HepG2 (cell line): ENCODE results near the gene CDR2L. TPM values are rescaled to one million over a fixed set of nuclear protein-coding genes. Genes with fewer than 3 reads are reported as not detected.
A peak's percentile ranks its signal among the peaks of the same experiment; 100 is the strongest.

ENCODE experiments used
- BATF2 ChIP-seq: sonication (generic); formaldehyde crosslinking; IDR thresholded peaks from 2 replicates; pipeline ENCODE4 v1.8.0; 2022; ENCODE audit warnings: mild to moderate bottlenecking, missing genetic modification reagents, moderate library complexity
- GATAD1 ChIP-seq: IDR thresholded peaks from 2 replicates; pipeline ENCODE4 v1.6.1; 2016; ENCODE audit warnings: missing genetic modification reagents, missing compliant biosample characterization
- HMGXB3 ChIP-seq: sonication (generic); formaldehyde crosslinking; IDR thresholded peaks from 2 replicates; pipeline ENCODE4 v1.4.0; 2020; ENCODE audit warnings: missing genetic modification reagents, borderline replicate concordance
- NFYC ChIP-seq: IDR thresholded peaks from 2 replicates; pipeline ENCODE4 v1.6.1; 2016; ENCODE audit warnings: missing genetic modification reagents, missing compliant biosample characterization
- RFXANK ChIP-seq: IDR thresholded peaks from 2 replicates; pipeline ENCODE4 v1.6.1; 2016
- TEAD3 ChIP-seq: optimal IDR thresholded peaks from 2 replicates; pipeline ENCODE3; 2016; ENCODE audit warnings: borderline replicate concordance
- YEATS2 ChIP-seq: sonication (generic); formaldehyde crosslinking; IDR thresholded peaks from 2 replicates; pipeline ENCODE4 v1.4.0; 2020; ENCODE audit warnings: missing genetic modification reagents, borderline replicate concordance
- ZBTB1 ChIP-seq: sonication (generic); formaldehyde crosslinking; IDR thresholded peaks from 2 replicates; pipeline ENCODE4 v1.4.0; 2020; ENCODE audit warnings: missing genetic modification reagents, borderline replicate concordance
- ZNF263 ChIP-seq: sonication (generic); formaldehyde crosslinking; IDR thresholded peaks from 2 replicates; pipeline ENCODE4 v1.4.0; 2020; ENCODE audit warnings: missing genetic modification reagents
- ZNF567 ChIP-seq: sonication (generic); formaldehyde crosslinking; IDR thresholded peaks from 2 replicates; pipeline ENCODE4 v1.8.1; 2023; ENCODE audit warnings: mild to moderate bottlenecking, missing genetic modification reagents, borderline replicate concordance
- ZNF691 ChIP-seq: sonication (generic); formaldehyde crosslinking; IDR thresholded peaks from 2 replicates; pipeline ENCODE4 v1.4.0; 2020; ENCODE audit warnings: missing genetic modification reagents, low read depth, mild to moderate bottlenecking, borderline replicate concordance
- ZNF75D ChIP-seq: sonication (generic); formaldehyde crosslinking; IDR thresholded peaks from 2 replicates; pipeline ENCODE4 v1.8.1; 2023; ENCODE audit warnings: missing genetic modification reagents, mild to moderate bottlenecking, borderline replicate concordance
- ZNF761 ChIP-seq: sonication (generic); formaldehyde crosslinking; conservative IDR thresholded peaks from 2 replicates; pipeline ENCODE4 v1.4.0; 2020; ENCODE audit warnings: mild to moderate bottlenecking, missing genetic modification reagents
- polyA plus RNA-seq, 8 experiments: library from polyadenylated mRNA; depleted of rRNA in 3 of 8; stranded (reverse) in 7 of 8; unstranded in 1 of 8; fragments of >200 nt; fragmentation: Illumina TruSeq in 4 of 8; extraction: Trizol in 4 of 8; gene quantifications; 2 replicates each; pipeline versions ENCODE4 v1.2.1 to v1.2.3, GENCODE V29; 2011 to 2016; ENCODE audit warnings: low read depth in 4 of 8, missing spikeins in 1 of 8, mixed read lengths in 1 of 8; ENCODE audit not compliant: insufficient read depth in 1 of 8
- total RNA-seq, 5 experiments: library from RNA; depleted of rRNA; stranded (reverse); fragments of >200 nt; fragmentation: Illumina TruSeq; extraction: Trizol; gene quantifications; 2 replicates each; pipeline ENCODE4 v1.2.3, GENCODE V29; 2016; ENCODE audit warnings: low read depth in 1 of 5

Gene CDR2L
- total and polyA plus RNA-seq, 2 of the 13 experiments (the other 11 are each of a cell fraction or from before 2014, with no cell fraction given) = 1.9 to 2.1 TPM

DNA sequence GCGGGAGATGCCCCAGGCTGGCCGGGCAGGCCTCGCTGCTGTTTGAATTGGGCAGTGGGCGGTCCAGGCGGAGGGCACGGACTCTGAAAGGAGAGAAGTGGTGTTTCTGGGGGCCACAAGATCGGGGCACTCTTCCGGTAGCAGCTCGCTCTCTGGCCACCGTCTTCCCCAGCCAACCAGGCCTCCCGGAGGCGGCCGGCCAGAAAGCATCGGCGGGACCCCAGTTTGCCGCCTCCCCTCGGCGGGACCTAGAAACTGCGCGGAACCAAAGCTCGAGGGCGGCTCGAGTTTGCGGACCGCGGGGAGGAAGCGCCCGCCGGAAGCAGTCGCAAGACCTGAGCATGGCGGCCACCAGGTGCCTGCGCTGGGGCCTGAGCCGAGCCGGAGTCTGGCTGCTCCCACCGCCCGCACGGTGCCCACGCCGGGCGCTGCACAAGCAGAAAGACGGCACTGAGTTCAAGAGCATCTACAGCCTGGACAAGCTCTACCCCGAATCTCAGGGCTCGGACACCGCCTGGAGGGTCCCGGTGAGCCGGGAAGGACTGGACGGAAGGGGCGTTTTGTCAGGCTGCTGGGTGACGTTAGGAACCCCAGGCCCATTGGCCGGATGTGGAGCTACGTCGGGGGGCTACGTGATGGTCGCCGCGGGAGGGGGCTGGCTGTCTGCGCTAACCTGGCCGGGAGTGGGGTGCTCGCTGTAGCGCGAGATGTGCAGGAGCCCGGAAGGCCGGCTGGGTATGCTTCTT, 25.1 kb downstream of the CDR2L start, which contains the start of gene MRPL58 (continued):
- TF ChIP-seq BATF2 (no peak), ZBTB1 (CRISPR knock-in tag) (no peak; the same call in 1 of the 2 replicates), YEATS2 (CRISPR knock-in tag) (peak; percentile 96), ZNF263 (CRISPR knock-in tag) (peak; percentile 67; the same call in 1 of the 2 replicates), ZNF75D (CRISPR knock-in tag) (no peak), ZNF691 (CRISPR knock-in tag) (peak; percentile 95; the same call in 1 of the 2 replicates), ZNF761 (CRISPR knock-in tag) (peak; percentile 98; the same call in 1 of the 2 replicates), NFYC (peak; percentile 59; the same call in 1 of the 2 replicates), RFXANK (peak; percentile 71; the same call in 1 of the 2 replicates), ZNF567 (CRISPR knock-in tag) (peak; percentile 97; the same call in 1 of the 2 replicates), GATAD1 (CRISPR knock-in tag) (peak; percentile 99), HMGXB3 (CRISPR knock-in tag) (peak; percentile 92; the same call in 1 of the 2 replicates), TEAD3 (CRISPR knock-in tag) (peak; percentile 86)
